Stimulated activated CD8-positive, alpha-beta memory T cell treated with anti-CD3 and anti-CD28 coated beads, Interleukin-7, amount 100 ng/mL, for 1 hour (primary cell): ENCODE measurements around the gene RBBP5.

Source experiments
- DNase-seq, 2 donors: peaks; one replicate each; pipeline ENCODE4 v3.0.0-alpha.2; 2020; ENCODE audit warnings: low read depth in 2 of 2

Gene RBBP5

GRCh38 chr1:205075642-205076155, 46.1 kb downstream of the RBBP5 start:
- DNase-seq, result no peak

- no peak for DNase-seq
Measured at GRCh38 chr1:205074513-205074912, 47.3 kb downstream of the RBBP5 start.

GRCh38 chr1:205074084-205074483, 47.7 kb downstream of the RBBP5 start:
- no peak for DNase-seq

- no peak for DNase-seq
Measured at GRCh38 chr1:205073511-205073910, 48.3 kb downstream of the RBBP5 start.

GRCh38 chr1:205072881-205073280, 48.9 kb downstream of the RBBP5 start:
- DNase-seq, result no peak

- no peak for DNase-seq
Measured at GRCh38 chr1:205072286-205072685, 49.5 kb downstream of the RBBP5 start.

- no peak for DNase-seq
Measured at GRCh38 chr1:205071801-205072200, 50.0 kb downstream of the RBBP5 start.

GRCh38 chr1:205071028-205071409, 50.8 kb downstream of the RBBP5 start:
- DNase-seq, result no peak

GRCh38 chr1:205069371-205070125, 52.2 kb downstream of the RBBP5 start:
- DNase-seq, result no peak

GRCh38 chr1:205068457-205069040, 53.2 kb downstream of the RBBP5 start:
- no peak for DNase-seq

- DNase-seq, result no peak
Measured at GRCh38 chr1:205068001-205068400, 53.8 kb downstream of the RBBP5 start.

- no peak for DNase-seq
Measured at GRCh38 chr1:205067031-205067430, 54.7 kb downstream of the RBBP5 start.

GRCh38 chr1:205066141-205066818, 55.5 kb downstream of the RBBP5 start:
- no peak for DNase-seq

GRCh38 chr1:205065666-205066065, 56.1 kb downstream of the RBBP5 start:
- DNase-seq, result no peak

GRCh38 chr1:205064741-205065316, 56.9 kb downstream of the RBBP5 start:
- no peak for DNase-seq

- DNase-seq, result no peak
Measured at GRCh38 chr1:205064301-205064700, 57.5 kb downstream of the RBBP5 start.

- DNase-seq, result no peak
Measured at GRCh38 chr1:205062895-205063294, 58.9 kb downstream of the RBBP5 start.

- no peak for DNase-seq
Measured at GRCh38 chr1:205062319-205062718, 59.5 kb downstream of the RBBP5 start.

- peak; percentile 33 to 42 for DNase-seq
Measured at GRCh38 chr1:205061665-205062069, 60.1 kb downstream of the RBBP5 start.

- no peak for DNase-seq
Measured at GRCh38 chr1:205061227-205061626, 60.6 kb downstream of the RBBP5 start.

- DNase-seq, result no peak
Measured at GRCh38 chr1:205060746-205061145, 61.0 kb downstream of the RBBP5 start.

GRCh38 chr1:205059660-205060059, 62.1 kb downstream of the RBBP5 start:
- DNase-seq, result no peak
